Measurements from ENCODE around the gene CAV1.

The CAV1 gene

DNA sequence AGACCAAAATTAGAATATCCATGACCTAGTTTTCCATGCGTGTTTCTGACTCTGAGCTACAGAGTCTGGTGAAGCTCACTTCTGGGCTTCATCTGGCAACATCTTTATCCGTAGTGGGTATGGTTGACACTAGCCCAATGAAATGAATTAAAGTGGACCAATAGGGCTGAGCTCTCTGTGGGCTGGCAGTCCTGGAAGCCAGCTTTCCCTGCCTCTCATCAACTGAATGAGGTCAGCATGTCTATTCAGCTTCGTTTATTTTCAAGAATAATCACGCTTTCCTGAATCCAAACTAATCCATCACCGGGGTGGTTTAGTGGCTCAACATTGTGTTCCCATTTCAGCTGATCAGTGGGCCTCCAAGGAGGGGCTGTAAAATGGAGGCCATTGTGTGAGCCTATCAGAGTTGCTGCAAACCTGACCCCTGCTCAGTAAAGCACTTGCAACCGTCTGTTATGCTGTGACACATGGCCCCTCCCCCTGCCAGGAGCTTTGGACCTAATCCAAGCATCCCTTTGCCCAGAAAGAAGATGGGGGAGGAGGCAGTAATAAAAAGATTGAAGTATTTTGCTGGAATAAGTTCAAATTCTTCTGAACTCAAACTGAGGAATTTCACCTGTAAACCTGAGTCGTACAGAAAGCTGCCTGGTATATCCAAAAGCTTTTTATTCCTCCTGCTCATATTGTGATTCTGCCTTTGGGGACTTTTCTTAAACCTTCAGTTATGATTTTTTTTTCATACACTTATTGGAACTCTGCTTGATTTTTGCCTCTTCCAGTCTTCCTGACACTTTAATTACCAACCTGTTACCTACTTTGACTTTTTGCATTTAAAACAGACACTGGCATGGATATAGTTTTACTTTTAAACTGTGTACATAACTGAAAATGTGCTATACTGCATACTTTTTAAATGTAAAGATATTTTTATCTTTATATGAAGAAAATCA is 35.5 kb downstream of the CAV1 start:
- no peak for DNase-seq

DNA sequence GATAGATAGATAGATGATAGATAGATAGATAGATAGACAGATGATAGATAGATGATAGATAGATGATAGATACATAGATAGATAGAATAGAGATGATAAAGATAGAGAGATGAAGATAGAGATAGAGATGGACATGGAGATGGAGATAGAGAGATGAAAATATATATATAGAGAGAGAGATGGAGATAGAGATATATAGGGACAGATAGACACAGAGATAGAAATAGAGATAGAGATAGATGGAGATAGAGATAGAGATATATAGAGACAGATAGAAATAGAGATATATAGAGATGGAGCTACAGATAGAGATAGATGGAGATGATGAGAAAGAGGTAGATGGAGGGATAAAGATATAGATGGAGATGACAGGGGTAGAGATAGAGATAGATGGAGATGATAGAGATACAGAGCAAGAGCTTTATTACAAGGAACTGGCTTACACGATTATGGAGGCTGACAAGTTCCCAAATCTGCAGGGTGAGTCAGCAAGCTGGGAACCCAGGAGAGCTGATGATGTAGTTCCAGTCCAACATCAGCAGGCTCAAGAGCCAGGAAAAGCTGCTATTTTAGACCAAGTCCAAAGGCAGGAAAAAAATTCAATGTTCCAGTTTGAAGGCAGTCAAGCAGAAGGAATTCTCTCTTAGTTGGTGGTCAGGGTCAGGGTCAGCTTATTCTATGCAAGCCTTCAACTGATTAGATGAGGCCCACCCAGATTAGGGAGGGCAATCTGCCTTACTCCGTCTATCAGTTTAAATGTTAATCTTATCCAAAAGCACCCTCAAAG is 37.1 kb downstream of the CAV1 start:
- DNase-seq = no peak

DNA sequence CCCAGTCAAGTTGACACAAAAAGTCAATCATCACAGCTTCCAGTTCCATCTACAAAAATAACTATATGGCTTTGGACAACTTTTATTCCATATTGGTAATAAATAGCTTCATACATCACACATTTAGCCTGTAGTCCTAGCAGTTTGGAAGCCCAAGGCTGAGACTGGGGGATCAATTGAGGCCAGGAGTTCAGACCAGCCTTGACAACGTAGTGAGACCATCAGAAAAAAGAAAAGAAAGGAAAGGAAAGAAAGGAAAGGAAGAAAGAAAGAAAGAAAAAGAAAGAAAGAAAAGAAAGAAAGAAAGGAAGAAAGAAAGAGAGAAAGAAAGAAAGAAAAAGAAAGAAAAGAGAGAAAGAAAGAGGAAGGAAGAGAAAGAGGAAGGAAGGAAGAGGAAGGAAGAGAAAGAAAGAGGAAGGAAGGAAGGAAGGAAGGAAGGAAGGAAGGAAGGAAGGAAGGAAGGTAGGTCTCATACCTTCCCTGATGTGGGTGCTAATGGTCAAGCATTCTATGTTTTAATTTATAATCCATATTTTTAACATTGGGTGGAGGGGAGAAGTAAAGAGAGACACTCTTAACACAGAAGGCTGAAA is 37.8 kb downstream of the CAV1 start:
- no peak for DNase-seq

DNA sequence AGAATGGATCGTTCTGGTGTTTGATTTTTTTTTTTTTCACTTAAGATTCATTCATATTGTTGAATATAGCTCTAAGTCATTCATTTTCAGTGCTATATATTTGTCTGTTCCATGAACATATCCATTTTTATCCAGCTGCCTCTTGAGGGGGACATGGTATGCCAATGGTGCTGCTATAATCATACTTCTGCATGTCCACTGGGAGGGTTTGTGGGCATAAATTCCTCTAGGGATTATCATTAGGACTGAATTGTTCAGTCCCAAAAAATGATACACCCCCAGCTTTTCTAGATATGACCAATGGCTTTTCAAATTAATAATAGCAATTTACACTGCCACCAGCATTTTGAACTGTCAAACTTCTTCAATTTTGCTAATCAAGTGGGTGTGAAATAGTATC is 41.1 kb downstream of the CAV1 start:
- DNase-seq = no peak

DNA sequence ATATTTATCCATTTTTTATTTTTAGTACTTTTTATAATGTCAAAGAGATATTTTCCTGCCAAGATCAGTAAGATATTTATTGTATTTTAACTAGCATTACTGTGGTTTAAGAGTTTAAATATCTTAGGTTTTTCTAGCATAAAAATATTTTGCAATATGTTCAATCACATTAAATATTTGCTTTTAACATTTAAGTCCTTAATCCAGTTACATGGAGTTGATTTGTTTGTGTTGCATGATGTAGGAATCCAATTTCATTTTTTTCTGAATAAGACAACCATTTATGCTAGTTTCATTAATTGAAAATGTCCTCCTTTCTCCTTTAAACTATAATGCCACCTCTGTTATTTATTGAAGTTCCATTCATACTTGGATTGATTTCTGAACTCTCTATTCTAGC is 41.8 kb downstream of the CAV1 start:
- DNase-seq = no peak

DNA sequence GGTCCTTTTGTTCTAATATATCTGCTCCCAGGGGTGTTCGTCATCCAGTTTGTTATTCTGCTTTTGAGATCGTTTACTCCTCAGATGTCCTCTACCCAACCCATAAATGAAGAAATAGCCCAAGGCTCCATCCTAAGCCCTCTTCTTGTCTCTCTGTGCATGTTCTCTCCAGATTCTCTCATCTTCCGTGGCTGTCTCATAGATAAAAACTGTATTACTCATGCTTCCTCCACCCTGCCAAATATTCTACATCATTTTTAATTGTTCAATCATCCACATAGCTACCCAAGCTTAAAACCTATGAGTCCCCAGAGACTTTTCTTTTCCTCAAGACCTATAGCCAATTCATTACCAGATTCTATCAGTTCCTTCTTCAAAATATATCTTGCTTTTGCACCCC is 44.9 kb downstream of the CAV1 start:
- no peak for DNase-seq

DNA sequence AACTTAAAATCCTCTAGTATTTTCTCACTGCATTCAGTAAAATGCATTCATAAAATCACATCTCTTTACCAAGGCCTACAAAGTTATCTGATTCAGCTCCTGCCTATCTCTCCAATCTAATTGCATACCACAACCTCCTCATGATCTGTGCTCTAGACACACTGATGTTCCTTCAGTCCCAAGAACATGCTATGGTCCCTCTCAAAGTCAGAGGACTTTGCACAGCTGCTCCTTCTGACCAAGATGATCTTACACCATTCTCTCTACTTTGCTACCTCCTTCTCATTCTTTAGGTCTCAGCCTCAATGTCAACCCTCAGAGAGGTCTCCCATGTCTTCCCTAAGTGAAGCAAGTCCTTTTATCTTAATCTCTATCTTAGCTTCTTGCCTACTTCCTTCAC is 45.5 kb downstream of the CAV1 start:
- no peak for DNase-seq

DNA sequence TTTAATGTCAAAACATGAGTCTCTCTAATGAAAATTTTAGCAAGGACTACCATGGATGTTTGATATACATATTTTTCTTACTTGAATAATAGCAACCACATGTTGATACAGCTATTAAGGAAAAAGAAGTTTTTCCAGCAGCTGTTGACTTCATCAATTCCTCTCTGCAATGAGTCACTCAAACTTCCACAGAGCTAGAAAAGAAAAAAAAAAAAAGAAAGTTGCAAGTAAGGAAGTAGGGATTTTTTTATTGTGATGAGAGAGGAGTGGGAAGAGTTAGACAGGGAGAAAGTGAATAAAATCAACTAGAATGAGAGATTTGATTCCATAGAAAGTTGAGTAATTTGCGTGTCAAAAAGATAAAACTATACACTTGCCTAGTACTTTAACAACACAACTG is 46.2 kb downstream of the CAV1 start:
- no peak for DNase-seq

DNA sequence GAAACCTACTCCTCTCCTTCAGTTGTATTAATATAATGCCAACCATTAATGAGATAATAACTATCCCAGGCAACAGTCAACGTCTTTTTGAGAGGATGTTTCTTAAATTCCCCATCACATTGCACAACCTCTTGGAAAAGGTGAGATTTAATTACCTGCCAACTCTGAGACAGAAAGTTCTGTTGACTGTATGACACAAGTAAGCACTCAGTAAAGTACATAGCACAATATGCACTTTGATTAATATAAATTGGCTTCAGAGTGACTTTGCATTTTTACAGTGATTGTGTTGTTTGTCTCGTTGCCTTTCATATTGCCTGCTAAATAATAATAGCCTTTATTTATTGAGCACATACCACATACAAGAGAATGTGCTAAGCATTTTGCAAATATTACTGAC is 46.7 kb downstream of the CAV1 start:
- no peak for DNase-seq

DNA sequence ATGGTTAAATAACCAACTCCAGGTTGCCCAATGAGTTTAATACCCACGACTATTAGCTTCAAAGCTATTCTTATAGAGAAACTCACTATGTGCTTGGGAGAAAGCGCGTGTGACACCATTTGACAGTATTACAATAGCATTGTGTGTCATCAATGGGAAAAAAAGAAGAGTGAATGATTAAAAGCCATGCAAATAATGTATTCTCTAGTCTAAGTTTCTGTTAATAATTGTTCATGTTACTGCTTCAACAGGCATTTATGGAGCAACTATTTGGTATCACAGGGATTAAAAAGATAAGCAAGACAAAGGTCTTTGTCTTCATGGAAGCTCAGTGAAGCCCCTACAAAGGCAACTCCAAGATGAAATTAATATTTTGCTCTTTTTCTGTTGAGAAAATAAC is 47.2 kb downstream of the CAV1 start:
- no peak for DNase-seq

DNA sequence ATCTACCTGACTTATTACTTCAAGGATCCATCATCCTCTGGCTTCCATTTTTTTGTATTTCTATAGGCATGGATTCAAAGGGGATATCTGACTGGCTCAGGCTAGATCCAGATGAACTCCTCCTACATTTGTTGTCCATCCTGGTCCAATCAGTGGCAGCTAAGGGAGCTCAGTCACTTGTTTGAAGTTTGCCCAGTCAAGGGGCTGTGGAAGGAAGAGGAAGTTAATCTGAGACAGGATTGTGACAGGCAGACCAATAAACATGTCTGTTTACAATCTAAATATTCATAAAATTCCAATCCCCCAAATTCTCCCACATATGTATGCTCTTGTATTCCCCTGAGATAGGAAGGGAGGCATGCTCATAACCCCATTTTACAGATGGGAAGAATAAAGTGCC is 48.7 kb downstream of the CAV1 start:
- no peak for DNase-seq

DNA sequence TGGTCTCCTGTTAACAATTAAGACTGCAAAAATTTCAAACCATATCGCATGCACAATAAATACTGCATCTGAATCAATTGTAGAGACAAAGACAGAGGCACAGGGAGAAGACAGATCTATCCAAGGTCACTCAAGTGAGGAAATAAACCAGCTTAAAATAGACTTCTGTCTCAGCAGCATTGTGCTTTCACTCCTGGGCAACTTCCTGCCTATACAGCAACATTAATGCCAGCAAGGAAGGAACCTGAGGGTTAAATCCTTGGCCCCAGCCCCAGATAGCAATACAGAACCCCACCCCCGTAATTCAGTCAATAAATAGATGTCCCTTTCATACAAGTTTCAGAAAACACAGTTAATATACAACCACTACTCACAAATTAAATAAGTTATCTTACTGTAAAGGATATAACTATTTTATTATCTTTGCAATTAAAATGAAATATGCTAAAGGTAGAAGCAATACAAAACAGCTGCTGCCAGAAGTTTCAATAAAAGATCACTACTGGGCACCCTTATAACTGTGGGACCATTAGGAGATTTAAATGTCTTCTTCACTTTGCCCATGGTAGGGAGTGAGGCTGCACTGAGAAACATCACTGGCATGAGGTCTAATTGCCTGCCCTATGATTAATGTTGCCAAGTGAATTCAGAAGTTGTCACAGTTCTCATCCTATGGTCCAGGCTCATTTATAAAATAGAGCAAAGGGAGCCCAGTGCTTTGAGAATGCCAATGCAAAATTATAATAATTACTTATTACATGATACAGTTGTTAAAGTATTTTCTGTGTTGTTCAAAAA is 49.4 kb downstream of the CAV1 start:
- DNase-seq = no peak

DNA sequence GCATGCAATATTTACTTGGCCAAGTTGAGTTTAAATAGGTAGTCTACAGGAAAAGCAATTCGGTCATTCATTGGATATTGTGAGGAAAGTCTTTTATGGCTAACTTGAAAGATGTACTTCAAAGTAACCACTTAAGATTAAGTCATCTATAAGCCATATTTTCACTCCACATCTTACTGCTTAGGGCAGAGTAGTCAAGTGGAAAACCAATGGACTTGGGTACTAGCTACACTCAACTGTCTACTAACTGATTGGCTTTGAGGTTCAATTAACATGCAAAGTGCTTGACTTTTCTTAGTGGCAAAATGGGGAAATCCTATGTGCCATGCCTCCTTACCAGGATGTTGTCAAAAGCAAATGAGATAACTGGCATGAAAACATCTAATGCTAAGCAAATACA is 51.0 kb downstream of the CAV1 start:
- DNase-seq = no peak

DNA sequence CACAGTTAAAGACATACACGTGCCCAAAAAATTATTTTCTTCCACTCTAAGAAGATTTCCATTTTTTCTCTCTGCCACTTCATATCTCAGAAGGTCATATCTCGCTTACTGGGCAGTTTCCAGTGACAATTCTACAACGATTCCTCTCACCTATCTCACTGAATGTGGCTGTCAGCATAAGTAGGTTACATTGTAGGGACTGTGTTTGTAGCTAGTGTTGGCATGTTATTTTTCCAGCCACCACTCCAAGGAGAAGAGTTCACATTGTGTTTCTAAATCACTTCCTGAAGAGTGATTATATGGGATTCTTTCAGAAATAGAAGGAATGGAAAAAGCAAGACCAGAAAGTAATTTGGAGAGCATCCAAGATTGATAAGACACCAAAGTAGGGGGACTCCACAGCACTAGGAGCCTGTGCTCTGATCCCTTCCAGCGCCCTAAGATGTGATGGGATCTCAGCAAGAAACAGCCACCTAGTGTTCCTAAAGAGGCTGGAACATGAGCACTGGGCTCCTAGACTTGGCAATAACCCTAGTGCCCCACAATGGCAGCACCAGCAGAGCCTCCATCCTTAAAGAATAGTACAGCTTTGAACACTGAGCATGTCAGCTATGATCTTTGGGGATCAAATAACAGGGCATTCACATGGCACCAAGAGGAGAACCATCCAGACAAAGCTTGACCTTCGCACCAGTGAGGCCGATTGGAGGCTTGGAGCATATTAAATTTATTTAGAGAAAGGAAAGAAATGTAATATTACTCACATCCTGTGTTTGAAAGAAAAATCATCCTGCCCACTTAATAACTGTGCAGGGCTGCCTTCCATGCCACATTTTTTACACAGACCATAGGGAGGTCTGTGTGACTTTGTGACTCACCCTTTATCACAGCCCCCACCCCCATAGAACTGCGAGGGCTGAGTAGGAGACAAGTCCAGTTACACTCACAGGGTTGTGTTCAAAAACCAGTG is 51.8 kb downstream of the CAV1 start:
- DNase-seq = no peak

DNA sequence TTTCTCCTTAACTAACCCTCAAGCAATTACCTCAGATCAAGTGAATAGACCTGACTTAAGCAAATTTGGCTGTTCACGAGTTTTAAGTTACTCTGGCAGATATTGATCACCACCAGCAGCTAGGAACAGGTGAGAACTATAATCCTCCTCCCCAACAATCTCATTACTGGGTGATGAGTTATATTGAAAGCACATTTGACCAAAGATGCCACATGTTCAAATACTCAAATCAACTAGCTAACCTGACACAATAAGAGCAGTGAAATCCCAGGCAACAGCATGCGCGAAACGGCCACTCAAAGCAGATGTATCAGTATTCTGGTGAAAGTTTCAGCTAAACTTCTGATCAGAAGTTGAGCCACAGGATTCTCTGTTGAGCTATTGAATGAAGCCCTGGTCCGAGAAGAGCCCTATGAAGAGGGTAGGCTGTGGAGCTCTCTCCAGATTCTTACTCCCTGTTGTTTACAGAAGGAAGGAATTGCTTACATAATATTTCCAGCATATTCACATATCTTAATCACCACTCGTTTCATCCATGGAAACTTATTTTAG is 52.6 kb downstream of the CAV1 start:
- peak; percentile 76 for DNase-seq

DNA sequence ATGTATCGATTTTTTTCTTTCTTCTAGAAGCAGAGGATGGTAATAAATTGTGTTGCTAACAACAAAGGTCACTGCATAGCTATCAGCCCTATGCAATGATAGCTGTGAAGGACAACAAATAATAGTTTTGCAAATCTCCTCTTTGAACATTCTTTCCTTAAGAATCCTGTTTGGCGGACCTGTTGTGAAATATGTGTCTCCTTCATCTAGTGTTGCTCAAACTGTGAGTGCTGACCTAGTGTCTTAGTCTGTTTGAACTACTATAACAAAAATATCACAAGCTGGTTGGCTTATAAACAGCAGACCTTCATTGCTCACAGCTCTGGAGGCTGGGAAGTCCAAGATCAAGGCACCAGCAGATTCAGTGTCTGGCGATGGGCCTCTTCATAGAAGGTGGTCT is 53.7 kb downstream of the CAV1 start:
- DNase-seq = no peak

DNA sequence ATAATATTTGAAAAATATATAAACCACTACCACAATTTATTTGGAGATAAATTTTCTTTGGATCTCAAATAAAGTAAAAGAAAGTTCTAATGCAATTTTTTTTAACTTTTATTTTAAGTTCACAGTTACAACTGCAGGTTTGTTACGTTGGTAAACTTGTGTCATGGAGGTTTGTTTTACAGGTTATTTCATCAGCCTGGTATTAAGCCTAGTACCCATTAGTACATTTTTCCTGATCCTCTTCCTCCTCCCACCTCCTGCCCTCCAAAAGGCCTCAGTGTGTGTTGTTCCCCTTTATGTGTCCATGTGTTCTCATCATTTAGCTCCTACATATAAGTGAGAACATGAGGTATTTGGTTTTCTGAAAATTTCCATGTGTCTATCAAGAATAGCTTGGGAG is 54.5 kb downstream of the CAV1 start:
- no peak for DNase-seq

DNA sequence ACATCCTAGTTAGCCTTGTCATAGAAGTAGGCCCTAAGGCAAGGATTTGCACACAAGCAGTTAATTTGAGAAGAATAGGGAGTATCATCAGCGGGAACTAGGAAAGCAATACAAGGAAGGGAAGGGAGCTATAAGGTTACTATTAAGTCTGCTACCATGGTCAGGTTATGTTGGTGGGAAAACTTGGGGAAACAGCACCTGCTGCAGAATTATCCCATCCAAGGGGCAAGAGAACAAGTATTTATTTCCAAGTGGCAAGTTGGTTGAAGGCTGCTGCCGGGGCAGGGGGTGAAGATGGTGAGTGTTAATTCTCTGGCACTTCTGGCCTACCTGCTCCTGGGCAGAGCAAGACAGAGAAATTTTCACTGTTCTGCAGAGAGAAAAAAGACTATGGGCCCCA is 55.0 kb downstream of the CAV1 start:
- DNase-seq = no peak

DNA sequence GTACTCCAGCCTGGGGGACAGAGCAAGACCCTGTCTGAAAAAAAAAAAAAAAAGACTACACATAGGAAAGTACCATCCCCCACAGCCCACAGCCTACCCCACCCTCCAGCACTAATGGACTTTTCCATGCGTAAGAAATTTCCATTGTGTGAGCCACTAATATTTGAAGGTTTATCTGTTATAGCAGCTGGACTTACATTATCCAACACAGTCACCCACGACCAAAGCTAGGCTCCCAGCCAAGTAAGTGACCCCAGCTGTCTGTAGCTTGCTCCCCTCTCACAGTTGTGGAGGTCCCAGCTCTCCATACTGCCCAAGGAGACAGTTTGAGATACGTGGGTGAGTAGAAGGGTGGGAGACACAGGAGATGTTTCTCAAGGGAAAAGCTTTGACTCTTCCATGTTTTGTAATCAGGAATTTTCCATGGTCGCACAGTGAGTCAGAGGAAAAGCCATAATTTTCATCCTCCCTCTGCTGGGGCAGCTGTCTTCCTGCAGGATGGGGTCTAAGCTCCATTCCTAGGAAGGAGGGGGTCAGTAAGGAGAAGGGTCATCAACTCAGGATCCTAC is 57.4 kb downstream of the CAV1 start:
- DNase-seq = no peak

DNA sequence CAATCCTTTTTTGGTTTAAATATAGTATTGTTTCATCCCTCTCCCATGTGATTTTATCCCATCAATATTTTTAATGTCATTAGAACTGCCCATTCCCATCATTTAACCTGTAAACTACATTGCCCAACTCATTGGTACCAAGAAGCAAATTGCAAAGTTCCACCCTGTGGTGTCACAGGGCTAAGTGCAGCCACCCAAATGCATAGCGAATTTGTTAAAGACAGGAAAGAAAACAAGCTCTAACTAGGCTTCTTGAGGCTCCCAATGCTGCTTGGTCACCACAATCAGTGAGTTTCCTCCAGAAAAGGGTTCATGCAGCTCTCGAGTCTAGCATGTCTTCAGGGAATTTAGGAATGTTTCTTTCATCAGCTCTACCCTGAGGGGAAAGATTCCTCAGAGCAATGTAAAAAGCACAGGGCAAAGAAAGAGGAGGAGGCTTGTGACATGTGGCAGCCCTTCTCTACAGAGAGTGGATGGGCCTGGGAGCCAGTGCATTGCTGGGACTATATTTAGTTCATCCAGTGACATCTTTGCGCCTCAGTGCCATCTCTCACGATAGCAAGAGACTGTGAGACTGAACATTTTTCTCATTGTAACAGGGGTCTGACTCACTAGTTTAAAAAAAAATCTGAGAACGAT is 58.1 kb downstream of the CAV1 start:
- no peak for DNase-seq

DNA sequence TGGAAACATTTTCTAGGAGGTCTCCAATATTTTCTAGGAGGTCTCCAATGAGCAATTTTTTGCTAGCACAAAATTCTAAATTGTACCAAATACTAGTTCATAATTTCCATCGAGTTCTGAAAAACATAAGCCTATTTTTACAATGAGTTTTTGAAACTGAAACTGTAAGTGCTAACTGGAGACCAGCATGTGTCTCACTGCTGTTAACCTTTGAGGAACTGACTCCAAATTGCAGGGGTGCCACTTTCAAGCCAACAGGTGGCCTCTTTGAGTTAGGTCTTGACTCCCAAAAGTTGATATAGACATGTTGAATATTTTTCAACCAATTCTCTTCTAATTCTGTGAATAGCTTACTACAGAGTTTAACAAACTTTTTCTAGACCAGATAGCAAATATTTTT is 58.8 kb downstream of the CAV1 start:
- peak; percentile 35 for DNase-seq

Data from activated CD4-positive, alpha-beta T cell treated with anti-CD3 and anti-CD28 coated beads, Interleukin-2, amount 50 U/mL, for 16 hours (primary cell).